H1 (cell line): ENCODE measurements around the gene SERPINE2. TPM values are rescaled to one million over a fixed set of nuclear protein-coding genes. Genes with fewer than 3 reads are reported as not detected.
A peak's percentile ranks its signal among the peaks of the same experiment; 100 is the strongest.

Experiments
- CTCF ChIA-PET: fragments of 300-600 bp; sonication (Branson Sonifier 250); formaldehyde crosslinking; loops from one replicate; lab custom pipeline; 2021; ENCODE audit not compliant: partially characterized antibody; lab: Charles Lee
- POLR2A ChIA-PET: fragments of 300-600 bp; sonication (Branson Sonifier 250); formaldehyde crosslinking; loops from one replicate; lab custom pipeline; 2021; ENCODE audit warnings: inconsistent platforms; ENCODE audit not compliant: partially characterized antibody; lab: Charles Lee
- DNase-seq, 2 experiments: peaks; one replicate each; pipeline versions ENCODE4 v3.0.0 to v3.0.0-alpha.2; 2010 to 2022; ENCODE audit warnings: low spot score in 2 of 2, low read depth in 1 of 2, mixed read lengths in 1 of 2
- FAIRE-seq: peaks from 2 replicates; lab custom pipeline; 2011; peaks lifted over from hg19 to GRCh38; lab: Jason Lieb, UNC
- H2AFZ ChIP-seq: 2 replicates; pipeline ENCODE4 v1.8.1; 2012; ENCODE audit warnings: low read length, inconsistent platforms
- H2AK5ac ChIP-seq: 2 replicates; pipeline ENCODE4 v1.6.1; 2013; ENCODE audit warnings: low read depth, low read length
- H2BK120ac ChIP-seq: replicated peaks from 2 replicates; pipeline ENCODE3; 2013; ENCODE audit warnings: low read depth, low read length, inconsistent platforms
- H2BK12ac ChIP-seq: 2 replicates; pipeline ENCODE4 v1.6.1; 2013; ENCODE audit warnings: low read depth, low read length
- H2BK15ac ChIP-seq: 2 replicates; pipeline ENCODE4 v1.6.1; 2013; ENCODE audit warnings: low read length
- H2BK20ac ChIP-seq: 2 replicates; pipeline ENCODE4 v1.6.1; 2013; ENCODE audit warnings: low read length
- H2BK5ac ChIP-seq: 2 replicates; pipeline ENCODE4 v1.6.1; 2013; ENCODE audit warnings: low read depth, low read length
- H3K14ac ChIP-seq: 2 replicates; pipeline ENCODE4 v1.6.1; 2013; ENCODE audit warnings: inconsistent platforms; ENCODE audit not compliant: insufficient read length
- H3K18ac ChIP-seq: 2 replicates; pipeline ENCODE4 v1.6.1; 2013; ENCODE audit warnings: low read length; ENCODE audit errors: extremely low read depth
- H3K23ac ChIP-seq: 2 replicates; pipeline ENCODE4 v1.6.1; 2013; ENCODE audit warnings: inconsistent platforms; ENCODE audit not compliant: insufficient read length
- H3K23me2 ChIP-seq: 2 replicates; pipeline ENCODE4 v1.6.1; 2013; ENCODE audit warnings: low read depth, low read length
- H3K27ac ChIP-seq: 2 replicates; pipeline ENCODE4 v1.6.1; 2011; ENCODE audit warnings: low read depth, low read length, inconsistent platforms
- H3K27me3 ChIP-seq, 4 experiments: replicated peaks in 1 of 4; 1 replicate in 1 of 4; 2 replicates in 3 of 4; pipeline versions ENCODE4 v1.6.1 to v1.8.1; 2011 to 2013; ENCODE audit warnings: low read length in 3 of 4, mild to moderate bottlenecking in 3 of 4, inconsistent platforms in 2 of 4, mixed read lengths in 2 of 4, moderate library complexity in 1 of 4; ENCODE audit not compliant: control insufficient read depth in 3 of 4, insufficient read depth in 3 of 4; ENCODE audit errors: extremely low read depth in 1 of 4
- H3K36me3 ChIP-seq, 4 experiments: 2 replicates each; pipeline versions ENCODE4 v1.6.1 to v1.8.1; 2011 to 2013; ENCODE audit warnings: mild to moderate bottlenecking in 4 of 4, low read length in 3 of 4, moderate library complexity in 2 of 4, control low read depth in 1 of 4, inconsistent platforms in 1 of 4; ENCODE audit not compliant: insufficient read depth in 4 of 4, control insufficient read depth in 2 of 4
- H3K4ac ChIP-seq: replicated peaks from 2 replicates; pipeline ENCODE3; 2013; ENCODE audit warnings: low read length, low read depth, mixed read lengths, inconsistent platforms; ENCODE audit not compliant: insufficient read length
- H3K4me1 ChIP-seq, 4 experiments: replicated peaks in 1 of 4; 1 replicate in 1 of 4; 2 replicates in 3 of 4; pipeline versions ENCODE4 v1.6.1 to v1.8.1; 2011 to 2013; ENCODE audit warnings: low read length in 3 of 4, inconsistent platforms in 2 of 4, mixed read lengths in 1 of 4; ENCODE audit not compliant: insufficient read depth in 4 of 4, control insufficient read depth in 3 of 4
- H3K4me2 ChIP-seq, 2 experiments: 2 replicates each; pipeline versions ENCODE4 v1.6.1 to v1.8.1; 2011 to 2013; ENCODE audit warnings: low read depth in 2 of 2, low read length in 2 of 2, control low read depth in 1 of 2, inconsistent platforms in 1 of 2, mild to moderate bottlenecking in 1 of 2; ENCODE audit not compliant: insufficient read depth in 1 of 2
- H3K4me3 ChIP-seq, 4 experiments: fragments of 200-600, 300-600 bp in 1 of 4; sonication (generic), shearing (Covaris generic), sonication (Bioruptor Twin) in 1 of 4; 2 replicates each; pipeline versions ENCODE4 v1.5.1 to v1.8.1; 2011 to 2016; ENCODE audit warnings: low read length in 4 of 4, low read depth in 3 of 4, control low read depth in 2 of 4, inconsistent platforms in 2 of 4, mild to moderate bottlenecking in 2 of 4, mixed read lengths in 1 of 4, moderate library complexity in 1 of 4; ENCODE audit not compliant: insufficient read depth in 2 of 4; ENCODE audit errors: extremely low read depth in 1 of 4
- H3K56ac ChIP-seq: replicated peaks from 2 replicates; pipeline ENCODE3; 2013; ENCODE audit warnings: low read depth, mild to moderate bottlenecking, mixed read lengths, low read length, inconsistent platforms; ENCODE audit not compliant: insufficient read length
- H3K79me1 ChIP-seq: 2 replicates; pipeline ENCODE4 v1.6.1; 2013; ENCODE audit warnings: low read depth, low read length, control low read depth
- H3K79me2 ChIP-seq, 2 experiments: 2 replicates each; pipeline versions ENCODE4 v1.6.1 to v1.8.1; 2012 to 2013; ENCODE audit warnings: low read length in 2 of 2, mild to moderate bottlenecking in 2 of 2, inconsistent platforms in 1 of 2; ENCODE audit not compliant: insufficient read depth in 2 of 2, control insufficient read depth in 1 of 2
- H3K9ac ChIP-seq, 4 experiments: replicated peaks in 1 of 4; 1 replicate in 1 of 4; 2 replicates in 3 of 4; pipeline versions ENCODE4 v1.6.1 to v1.8.1; 2011 to 2013; ENCODE audit warnings: low read depth in 3 of 4, low read length in 3 of 4, control low read depth in 2 of 4, mild to moderate bottlenecking in 2 of 4, moderate library complexity in 2 of 4, inconsistent platforms in 1 of 4; ENCODE audit errors: extremely low read depth in 1 of 4
- H3K9me3 ChIP-seq, 2 experiments: 2 replicates each; pipeline versions ENCODE4 v1.6.1 to v1.8.1; 2012 to 2013; ENCODE audit warnings: mild to moderate bottlenecking in 2 of 2, moderate library complexity in 2 of 2, control low read depth in 1 of 2, inconsistent platforms in 1 of 2, low read depth in 1 of 2, low read length in 1 of 2, mixed read lengths in 1 of 2; ENCODE audit not compliant: insufficient read depth in 2 of 2
- H4K20me1 ChIP-seq, 2 experiments: replicated peaks in 1 of 2; 2 replicates each; pipeline versions ENCODE3 to v1.8.1; 2011 to 2013; ENCODE audit warnings: inconsistent platforms in 2 of 2, low read length in 2 of 2, mild to moderate bottlenecking in 1 of 2; ENCODE audit not compliant: insufficient read depth in 2 of 2, control insufficient read depth in 1 of 2
- H4K5ac ChIP-seq: 2 replicates; pipeline ENCODE4 v1.6.1; 2013; ENCODE audit warnings: low read length, low read depth, mixed read lengths, inconsistent platforms; ENCODE audit not compliant: insufficient read length
- H4K8ac ChIP-seq: 2 replicates; pipeline ENCODE4 v1.8.0; 2013; ENCODE audit warnings: mild to moderate bottlenecking, moderate library complexity, low read length, inconsistent platforms; ENCODE audit not compliant: insufficient read depth; ENCODE audit errors: extremely low read depth
- H4K91ac ChIP-seq: replicated peaks from 2 replicates; pipeline ENCODE3; 2013; ENCODE audit warnings: low read length, mixed read lengths, inconsistent platforms; ENCODE audit not compliant: insufficient read length
- MAFK ChIP-seq: IDR thresholded peaks from 2 replicates; pipeline ENCODE4 v1.6.1; 2012; ENCODE audit warnings: low read depth, mild to moderate bottlenecking, improper control_type of control experiment, low read length
- TBP ChIP-seq: IDR thresholded peaks from 2 replicates; pipeline ENCODE4 v1.6.1; 2011; ENCODE audit warnings: low read depth, low read length, improper control_type of control experiment
- WGBS, 2 experiments: shearing (Covaris generic) in 1 of 2; methylation state at CpG; one replicate each; pipeline versions ENCODE4 v1.1.6 to v1.1.7; 2013 to 2015; ENCODE audit warnings: low lambda C conversion rate in 2 of 2, mixed read lengths in 2 of 2, inconsistent platforms in 1 of 2, low coverage in 1 of 2, missing lambda C conversion rate in 1 of 2; ENCODE audit not compliant: insufficient replicate concordance in 2 of 2, insufficient coverage in 1 of 2, insufficient read length in 1 of 2; ENCODE audit errors: extremely low coverage in 1 of 2, missing lambda C conversion rate in 1 of 2; 5-methylcytosine and 5-hydroxymethylcytosine counted together
- polyA plus RNA-seq, 7 experiments: library from polyadenylated mRNA; depleted of rRNA in 3 of 7; stranded (reverse) in 5 of 7; unstranded in 2 of 7; fragments of >200 nt in 5 of 7; fragments of 200-250 nt in 2 of 7; gene quantifications; 1 replicate in 5 of 7; 2 replicates in 1 of 7; 4 replicates in 1 of 7; pipeline versions ENCODE4 v1.2.1 to v1.2.3, GENCODE V29; 2011 to 2013; ENCODE audit warnings: missing spikeins in 2 of 7, mixed read lengths in 2 of 7
- total RNA-seq: library from RNA; stranded (reverse); fragmentation: NEBNext Ultra II Directional; extraction: Animal tissue kit (Norgen Biotek cat#: 25700); gene quantifications from 2 replicates; pipeline ENCODE4 v1.2.1, GENCODE V29; 2021
- TF ChIP-seq, protein P1 (sequence below): IDR thresholded peaks from 2 replicates; pipeline ENCODE4 v1.6.1; 2011; ENCODE audit warnings: low read length, improper control_type of control experiment

Gene SERPINE2
- total and polyA plus RNA-seq, 2 of the 8 experiments (the other 6 are each of a cell fraction or from before 2014, with no cell fraction given): 26.2 to 76.0 TPM

DNA sequence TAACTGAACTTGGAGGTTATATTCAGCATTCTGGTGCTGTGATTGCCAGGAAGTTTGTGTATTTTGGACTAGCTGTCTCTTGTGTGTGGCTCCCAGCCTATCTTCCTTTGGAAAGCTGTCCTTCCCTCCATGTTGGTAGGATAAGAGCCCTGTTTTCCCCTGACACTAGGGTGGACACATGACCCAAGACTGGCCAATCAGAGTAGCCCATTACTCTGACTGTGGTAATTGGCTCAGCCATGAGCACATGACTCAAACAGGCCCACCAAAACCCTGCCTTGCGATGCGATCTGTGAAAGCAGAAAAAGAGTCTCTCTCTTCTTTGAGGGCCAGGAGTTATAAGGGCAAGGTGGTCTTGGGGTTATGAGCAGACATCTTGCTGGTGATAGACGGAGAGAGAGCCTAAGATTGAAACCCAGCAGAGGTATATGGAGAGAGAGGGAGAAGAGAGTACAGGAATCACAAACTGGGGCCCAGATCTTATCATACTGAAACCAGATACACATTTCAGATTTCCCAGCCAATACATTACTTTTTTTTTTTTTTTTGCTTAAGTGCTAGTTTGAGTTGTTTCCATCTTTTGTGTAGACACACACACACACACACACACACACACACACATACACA, 45.3 kb upstream of the SERPINE2 start:
- no peak overlapping the region for H4K91ac ChIP-seq
- H2BK15ac ChIP-seq: no peak overlapping the region
- H2AK5ac ChIP-seq: no peak overlapping the region
- no peaks in the 10 kb centered on the region for H3K36me3 ChIP-seq
- ChIA-PET CTCF (interaction anchor here (0.7 to 1.5 kb wide), 2 partner anchors 89 to 114 kb away, joined by 3 read pairs; no protein-coding TSS in a partner anchor), POLR2A (interaction anchor here (0.6 kb wide), 1 partner anchor 104 kb away, joined by 3 read pairs; no protein-coding TSS in a partner anchor)
- no peaks in the 10 kb centered on the region for H3K9me3 ChIP-seq
- no peak overlapping the region for H3K4ac ChIP-seq
- H3K27me3 ChIP-seq: no peaks in the 10 kb centered on the region
- no peaks in the 10 kb centered on the region for H3K23me2 ChIP-seq
- no peak overlapping the region for H2BK12ac ChIP-seq
- no peak overlapping the region for H3K23ac ChIP-seq
- H2BK5ac ChIP-seq: no peak overlapping the region
- no peak overlapping the region for H3K4me3 ChIP-seq
- H4K5ac ChIP-seq: no peak overlapping the region
- 0 out of 2 replicates have a peak overlapping the region, but pooled peaks have one; percentile 13 for H2AFZ ChIP-seq
- no peaks in the 10 kb centered on the region for H4K20me1 ChIP-seq
- H3K79me1 ChIP-seq: no peaks in the 10 kb centered on the region
- 96% methylated on average over 3 of the region's 3 CpGs; no CpG with 5 or more reads in 1 of the 2 experiments for WGBS, 2 experiments
- no peak overlapping the region for H3K14ac ChIP-seq
- H2BK120ac ChIP-seq: no peak overlapping the region
- no peak for DNase-seq
- H3K18ac ChIP-seq: no peak overlapping the region
- no peak overlapping the region for H3K4me2 ChIP-seq
- H3K56ac ChIP-seq: no peak overlapping the region
- no peak for FAIRE-seq
- H3K79me2 ChIP-seq: no peaks in the 10 kb centered on the region
- no peak overlapping the region for H4K8ac ChIP-seq
- H2BK20ac ChIP-seq: no peak overlapping the region
- no peak overlapping the region for H3K27ac ChIP-seq
- no peak for TF ChIP-seq MAFK
- no peak for TF ChIP-seq TBP
- TF ChIP-seq, protein P1, sequence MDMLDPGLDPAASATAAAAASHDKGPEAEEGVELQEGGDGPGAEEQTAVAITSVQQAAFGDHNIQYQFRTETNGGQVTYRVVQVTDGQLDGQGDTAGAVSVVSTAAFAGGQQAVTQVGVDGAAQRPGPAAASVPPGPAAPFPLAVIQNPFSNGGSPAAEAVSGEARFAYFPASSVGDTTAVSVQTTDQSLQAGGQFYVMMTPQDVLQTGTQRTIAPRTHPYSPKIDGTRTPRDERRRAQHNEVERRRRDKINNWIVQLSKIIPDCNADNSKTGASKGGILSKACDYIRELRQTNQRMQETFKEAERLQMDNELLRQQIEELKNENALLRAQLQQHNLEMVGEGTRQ: peak; percentile 19; the same call in 1 of the 2 replicates
- no peaks in the 10 kb centered on the region; a peak in 1 of 7 replicates for H3K4me1 ChIP-seq
- H3K9ac ChIP-seq: no peak overlapping the region
